Activated B cell treated with CpG ODN at 0.5 μM for 24 hours (primary cell): ENCODE data around the gene DIP2A. TPM values are rescaled to one million over a fixed set of nuclear protein-coding genes. Genes with fewer than 3 reads are reported as not detected.

ENCODE experiments used
- ATAC-seq: fragments of 200-7000 bp; cut with Tn5 transposase; one replicate; pipeline ENCODE4 v1.10.0; 2021; ENCODE audit warnings: low read depth, mild to moderate bottlenecking, moderate library complexity
- CTCF ChIA-PET: fragments of 350-600 bp; sonication (Branson Sonifier 250); formaldehyde crosslinking; loops from one replicate; lab custom pipeline; 2021; ENCODE audit warnings: antibody characterized with exemption; lab: Charles Lee
- POLR2A ChIA-PET: fragments of 350-600 bp; sonication (Branson Sonifier 250); formaldehyde crosslinking; loops from one replicate; lab custom pipeline; 2021; ENCODE audit warnings: antibody characterized with exemption; lab: Charles Lee
- DNase-seq: peaks from one replicate; pipeline ENCODE4 v3.0.0; 2022
- H3K27ac Mint-ChIP-seq: one replicate; pipeline ENCODE4 v1.8.0; 2020; ENCODE audit warnings: mixed read lengths
- H3K27me3 Mint-ChIP-seq: one replicate; pipeline ENCODE4 v1.8.0; 2021; ENCODE audit warnings: mixed read lengths
- H3K36me3 Mint-ChIP-seq: one replicate; pipeline ENCODE4 v1.8.0; 2021; ENCODE audit warnings: low read depth, mixed read lengths
- H3K4me1 Mint-ChIP-seq: one replicate; pipeline ENCODE4 v1.8.0; 2021; ENCODE audit warnings: mixed read lengths
- H3K4me3 Mint-ChIP-seq: one replicate; pipeline ENCODE4 v1.8.0; 2020; ENCODE audit warnings: mild to moderate bottlenecking, mixed read lengths
- H3K9me3 Mint-ChIP-seq: one replicate; pipeline ENCODE4 v1.8.0; 2020; ENCODE audit warnings: mixed read lengths
- CTCF ChIP-seq: fragments of 200-600 bp; IDR thresholded peaks from one replicate; pipeline ENCODE4 v1.8.0; 2022; ENCODE audit warnings: antibody characterized with exemption, mild to moderate bottlenecking
- intact Hi-C: fragments of 100-400 bp; cut with micrococcal nuclease; formaldehyde crosslinking; loops from one replicate; pipeline ENCODE4 v1.15.1; 2024
- total RNA-seq: library from RNA; stranded (reverse); gene quantifications from 2 replicates; pipeline ENCODE4 v1.2.3, GENCODE V29; 2022

Gene DIP2A
- total RNA-seq, 1 donor from 2014 or later: 32.1 TPM

DNA sequence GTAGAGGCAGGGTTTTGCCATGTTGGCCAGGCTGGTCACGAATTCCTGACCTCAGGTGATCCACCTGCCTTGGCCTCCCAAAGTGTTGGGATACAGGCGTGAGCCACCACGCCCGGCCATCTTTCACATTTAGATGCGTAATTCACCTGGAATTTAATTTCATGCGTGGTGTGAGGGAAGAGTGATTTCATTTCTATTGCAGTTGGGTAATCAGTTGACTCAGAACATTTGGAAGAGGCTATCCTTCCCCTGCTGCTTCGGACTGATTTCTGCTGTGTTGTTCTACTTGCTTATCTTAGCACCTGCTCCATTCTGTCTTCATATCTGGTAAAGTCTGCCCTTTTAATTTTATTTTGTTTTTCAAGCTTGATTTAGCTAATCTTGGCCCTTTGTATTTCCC, 19.1 kb downstream of the DIP2A start:
- peaks cover 27% of the 10 kb centered on the region for H3K36me3 Mint-ChIP-seq
- H3K27me3 Mint-ChIP-seq: no peaks in the 10 kb centered on the region
- intact Hi-C loops: no loop called here
- ATAC-seq (no peak), DNase-seq (no peak)
- H3K4me1 Mint-ChIP-seq: peaks cover 13% of the 10 kb centered on the region
- TF ChIP-seq CTCF: no peak
- CTCF ChIA-PET: interaction anchor here (0.7 kb wide), 1 partner anchor 23 kb away, joined by 4 read pairs; no protein-coding TSS in a partner anchor
- H3K9me3 Mint-ChIP-seq: no peaks in the 10 kb centered on the region
- no peak overlapping the region for H3K27ac Mint-ChIP-seq
- H3K4me3 Mint-ChIP-seq: no peak overlapping the region
- POLR2A ChIA-PET: no interaction called here

GRCh38 chr21:46478910-46479309, 20.2 kb downstream of the DIP2A start:
- DNase-seq (no peak), ATAC-seq (no peak)
- intact Hi-C loops: no loop called here
- Mint-ChIP-seq H3K27ac (no peak overlapping the region), H3K36me3 (peaks cover 27% of the 10 kb centered on the region), H3K27me3 (no peaks in the 10 kb centered on the region), H3K4me1 (peaks cover 11% of the 10 kb centered on the region), H3K9me3 (no peaks in the 10 kb centered on the region), H3K4me3 (no peak overlapping the region)
- CTCF ChIA-PET: no interaction called here
- POLR2A ChIA-PET: no interaction called here
- no peak for TF ChIP-seq CTCF

DNA sequence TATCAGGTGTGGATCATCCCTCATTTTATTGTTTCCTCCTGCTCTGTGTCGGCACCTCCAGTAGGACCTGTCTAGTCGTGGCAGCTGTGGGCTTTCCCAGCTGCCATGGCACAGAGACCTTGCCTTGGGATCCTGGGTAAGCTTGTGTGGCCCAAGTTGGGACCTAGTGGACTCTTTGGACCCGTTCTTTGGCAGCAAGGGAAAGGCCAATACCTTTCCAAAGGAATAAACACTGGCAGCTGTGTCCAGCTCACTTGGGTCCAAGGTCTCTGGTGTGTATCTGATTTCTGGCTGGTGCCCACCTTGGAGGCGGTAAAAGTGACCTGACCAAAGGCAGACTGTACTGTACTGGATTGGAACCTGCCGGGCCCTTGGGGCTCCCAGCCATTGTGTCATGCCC, 21.8 kb downstream of the DIP2A start:
- intact Hi-C loops: no loop called here
- Mint-ChIP-seq H3K27ac (no peak overlapping the region), H3K36me3 (peaks cover 33% of the 10 kb centered on the region), H3K9me3 (no peaks in the 10 kb centered on the region), H3K27me3 (no peaks in the 10 kb centered on the region), H3K4me3 (no peak overlapping the region), H3K4me1 (no peaks in the 10 kb centered on the region)
- DNase-seq: no peak
- ATAC-seq: no peak
- TF ChIP-seq CTCF: no peak
- CTCF ChIA-PET: interaction anchor here (0.6 kb wide), 1 partner anchor 39 kb away, joined by 3 read pairs; no protein-coding TSS in a partner anchor
- POLR2A ChIA-PET: no interaction called here

GRCh38 chr21:46482225-46482845, 23.6 kb downstream of the DIP2A start:
- H3K4me1 Mint-ChIP-seq: no peaks in the 10 kb centered on the region
- DNase-seq (no peak), ATAC-seq (no peak)
- no peak overlapping the region for H3K4me3 Mint-ChIP-seq
- TF ChIP-seq CTCF: no peak
- intact Hi-C loops: no loop called here
- no peaks in the 10 kb centered on the region for H3K27me3 Mint-ChIP-seq
- H3K27ac Mint-ChIP-seq: no peak overlapping the region
- POLR2A ChIA-PET: no interaction called here
- H3K36me3 Mint-ChIP-seq: peaks cover 39% of the 10 kb centered on the region
- CTCF ChIA-PET: no interaction called here
- no peaks in the 10 kb centered on the region for H3K9me3 Mint-ChIP-seq

DNA sequence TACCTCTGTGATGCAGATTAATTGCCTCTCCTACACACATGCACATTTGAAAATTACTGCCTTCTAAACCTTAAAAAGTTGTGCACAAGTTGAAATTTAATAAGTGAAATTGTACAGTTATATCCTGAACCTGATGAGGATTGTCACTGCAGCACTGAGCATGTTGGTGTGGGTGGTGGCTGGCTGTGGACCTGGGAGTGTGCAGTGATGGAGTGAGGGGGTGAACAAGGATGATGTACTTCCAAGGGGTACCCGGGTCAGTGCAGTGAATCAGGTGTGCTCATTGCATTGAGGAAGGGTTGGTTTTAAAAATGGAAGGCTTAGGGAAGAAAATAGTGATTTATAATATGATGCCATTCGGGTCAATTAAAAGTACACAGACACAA, 24.1 kb downstream of the DIP2A start:
- no peak overlapping the region for H3K4me3 Mint-ChIP-seq
- TF ChIP-seq CTCF: no peak

More for the DNA sequence above, 24.1 kb downstream of the DIP2A start:
- ChIA-PET CTCF (no interaction called here), POLR2A (no interaction called here)
- Mint-ChIP-seq H3K4me1 (no peaks in the 10 kb centered on the region), H3K27me3 (no peaks in the 10 kb centered on the region), H3K27ac (no peak overlapping the region), H3K9me3 (no peaks in the 10 kb centered on the region), H3K36me3 (peaks cover 37% of the 10 kb centered on the region)
- intact Hi-C loops: no loop called here
- ATAC-seq (no peak), DNase-seq (no peak)
